OCI-LY3 (cell line): ENCODE results near the gene WEE1.
A peak's percentile ranks its signal among the peaks of the same experiment; 100 is the strongest.

Experiments used
- H2AFZ ChIP-seq: fragments of 200-600, 300-600 bp; shearing (Covaris generic); 2 replicates; pipeline ENCODE4 v1.6.0; 2014; ENCODE audit warnings: antibody characterized with exemption, low read depth, low read length
- H3K27ac ChIP-seq: fragments of 200-600, 300-600 bp; sonication (generic); 2 replicates; pipeline ENCODE4 v1.5.1; 2014; ENCODE audit warnings: mild to moderate bottlenecking, low read length, moderate library complexity, mixed read lengths
- H3K27me3 ChIP-seq: fragments of 200-600, 300-600 bp; sonication (generic); 2 replicates; pipeline ENCODE4 v1.6.1; 2014; ENCODE audit warnings: low read depth, low read length, mixed read lengths
- H3K36me3 ChIP-seq: fragments of 200-600, 300-600 bp; sonication (generic); replicated peaks from 2 replicates; pipeline ENCODE3; 2014; ENCODE audit warnings: low read depth, low read length, mixed read lengths
- H3K4me1 ChIP-seq: fragments of 300-600, 200-600 bp; sonication (generic); 2 replicates; pipeline ENCODE4 v1.6.1; 2014; ENCODE audit warnings: low read length, mixed read lengths
- H3K4me2 ChIP-seq: fragments of 200-600, 300-600 bp; sonication (generic); 2 replicates; pipeline ENCODE4 v1.6.1; 2014; ENCODE audit warnings: low read length, mixed read lengths
- H3K4me3 ChIP-seq: fragments of 300-600, 200-600 bp; sonication (generic); 2 replicates; pipeline ENCODE4 v1.5.1; 2014; ENCODE audit warnings: antibody characterized with exemption, mild to moderate bottlenecking, low read length, moderate library complexity
- H3K79me2 ChIP-seq: fragments of 300-600, 200-600 bp; shearing (Covaris generic); 2 replicates; pipeline ENCODE4 v1.6.1; 2014; ENCODE audit warnings: mild to moderate bottlenecking, low read length, mixed read lengths
- H3K9ac ChIP-seq: fragments of 300-600, 200-600 bp; shearing (Covaris generic); 2 replicates; pipeline ENCODE4 v1.6.0; 2014; ENCODE audit warnings: mild to moderate bottlenecking, low read length, moderate library complexity
- H3K9me3 ChIP-seq: fragments of 200-600, 300-600 bp; shearing (Covaris generic); 2 replicates; pipeline ENCODE4 v1.6.1; 2014; ENCODE audit warnings: low read length, mixed read lengths; ENCODE audit not compliant: insufficient read depth
- H4K20me1 ChIP-seq: fragments of 200-600, 300-600 bp; sonication (generic); 2 replicates; pipeline ENCODE4 v1.6.1; 2016; ENCODE audit warnings: low read length, mixed read lengths; ENCODE audit not compliant: insufficient read depth
- CTCF ChIP-seq: fragments of 200-600, 300-600 bp; sonication (generic); IDR thresholded peaks from 2 replicates; pipeline ENCODE4 v1.5.1; 2014; ENCODE audit warnings: antibody characterized with exemption, low read length, low read depth
- EZH2phosphoT487 ChIP-seq: fragments of 200-600 bp; shearing (Covaris generic); IDR thresholded peaks from 2 replicates; pipeline ENCODE4 v1.6.1; 2018; ENCODE audit warnings: antibody characterized with exemption, mixed run types, low read depth

Gene WEE1

GRCh38 chr11:9596926-9597464 lies 23.5 kb downstream of the WEE1 start:
- Histone ChIP-seq H3K9ac (peak overlapping the region; percentile 32), H3K9me3 (no peaks in the 10 kb centered on the region), H4K20me1 (no peaks in the 10 kb centered on the region), H3K27ac (peak overlapping the region; percentile 87), H3K4me1 (peaks cover 77% of the 10 kb centered on the region), H3K27me3 (no peaks in the 10 kb centered on the region), H3K36me3 (peaks cover 4% of the 10 kb centered on the region), H3K79me2 (no peaks in the 10 kb centered on the region), H3K4me3 (peak overlapping the region; percentile 64), H2AFZ (no peak overlapping the region), H3K4me2 (peak overlapping the region; percentile 88)
- no peak for TF ChIP-seq CTCF
- no peak for TF ChIP-seq EZH2phosphoT487

- Histone ChIP-seq H3K9ac (peak overlapping the region; percentile 86), H3K36me3 (no peaks in the 10 kb centered on the region), H3K27me3 (no peaks in the 10 kb centered on the region), H3K9me3 (no peaks in the 10 kb centered on the region), H3K4me2 (peak overlapping the region; percentile 93), H3K4me1 (peaks cover 93% of the 10 kb centered on the region), H2AFZ (no peak overlapping the region), H4K20me1 (no peaks in the 10 kb centered on the region), H3K79me2 (no peaks in the 10 kb centered on the region), H3K27ac (peak overlapping the region; percentile 99), H3K4me3 (peak overlapping the region; percentile 71)
- TF ChIP-seq CTCF (no peak), EZH2phosphoT487 (no peak)
Observed at GRCh38 chr11:9600166-9600565, 26.7 kb downstream of the WEE1 start.

GRCh38 chr11:9600644-9601036 lies 27.2 kb downstream of the WEE1 start:
- peak overlapping the region; percentile 99 for H3K27ac ChIP-seq
- peaks cover 88% of the 10 kb centered on the region for H3K4me1 ChIP-seq
- H2AFZ ChIP-seq = no peak overlapping the region
- no peaks in the 10 kb centered on the region for H3K79me2 ChIP-seq
- H3K4me2 ChIP-seq = peak overlapping the region; percentile 93
- peak overlapping the region; percentile 86 for H3K9ac ChIP-seq
- H3K36me3 ChIP-seq = no peaks in the 10 kb centered on the region
- no peaks in the 10 kb centered on the region for H4K20me1 ChIP-seq
- TF ChIP-seq EZH2phosphoT487 = no peak
- no peak for TF ChIP-seq CTCF
- no peaks in the 10 kb centered on the region for H3K9me3 ChIP-seq
- H3K27me3 ChIP-seq = no peaks in the 10 kb centered on the region
- peak overlapping the region; percentile 71 for H3K4me3 ChIP-seq

GRCh38 chr11:9601037-9601875 lies 27.8 kb downstream of the WEE1 start:
- Histone ChIP-seq H3K4me1 (peaks cover 82% of the 10 kb centered on the region), H3K4me2 (peak overlapping the region; percentile 93), H3K36me3 (no peaks in the 10 kb centered on the region), H3K9me3 (no peaks in the 10 kb centered on the region), H2AFZ (no peak overlapping the region), H3K4me3 (peak overlapping the region; percentile 71), H3K27ac (peak overlapping the region; percentile 99), H3K27me3 (no peaks in the 10 kb centered on the region), H3K79me2 (no peaks in the 10 kb centered on the region), H4K20me1 (no peaks in the 10 kb centered on the region), H3K9ac (peak overlapping the region; percentile 86)
- no peak for TF ChIP-seq CTCF
- 0 out of 2 replicates have a peak, but pooled peaks have one; percentile 62 for TF ChIP-seq EZH2phosphoT487
